C4-2B (cell line): ENCODE data around the gene ARHGAP18.

ENCODE experiments used
- ZFX ChIP-seq: fragments of 450-650 bp; IDR thresholded peaks from 2 replicates; pipeline ENCODE4 v1.6.1; 2017
- TF ChIP-seq, protein P1 (sequence below): fragments of 450-650 bp; conservative IDR thresholded peaks from 2 replicates; pipeline ENCODE4 v1.5.1; 2017; ENCODE audit warnings: mild to moderate bottlenecking

DNA sequence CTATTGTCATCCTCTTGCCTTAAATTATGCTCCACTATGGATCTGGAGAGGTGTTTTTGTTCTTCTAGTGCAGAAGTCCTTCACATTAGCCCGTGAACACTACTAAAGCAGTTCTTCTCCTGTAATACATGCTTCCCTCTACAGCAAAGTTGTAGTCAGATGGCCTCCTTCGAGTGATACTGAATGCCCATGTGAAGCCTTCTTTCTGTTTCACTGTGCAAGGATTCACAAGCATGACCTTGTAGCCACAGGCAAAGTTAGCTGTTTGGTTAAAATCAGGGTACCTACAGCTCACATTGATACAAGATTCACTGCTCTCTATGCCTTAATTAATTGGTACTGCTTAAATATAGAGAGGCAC is 47.6 kb downstream of the ARHGAP18 start:
- TF ChIP-seq, protein P1, sequence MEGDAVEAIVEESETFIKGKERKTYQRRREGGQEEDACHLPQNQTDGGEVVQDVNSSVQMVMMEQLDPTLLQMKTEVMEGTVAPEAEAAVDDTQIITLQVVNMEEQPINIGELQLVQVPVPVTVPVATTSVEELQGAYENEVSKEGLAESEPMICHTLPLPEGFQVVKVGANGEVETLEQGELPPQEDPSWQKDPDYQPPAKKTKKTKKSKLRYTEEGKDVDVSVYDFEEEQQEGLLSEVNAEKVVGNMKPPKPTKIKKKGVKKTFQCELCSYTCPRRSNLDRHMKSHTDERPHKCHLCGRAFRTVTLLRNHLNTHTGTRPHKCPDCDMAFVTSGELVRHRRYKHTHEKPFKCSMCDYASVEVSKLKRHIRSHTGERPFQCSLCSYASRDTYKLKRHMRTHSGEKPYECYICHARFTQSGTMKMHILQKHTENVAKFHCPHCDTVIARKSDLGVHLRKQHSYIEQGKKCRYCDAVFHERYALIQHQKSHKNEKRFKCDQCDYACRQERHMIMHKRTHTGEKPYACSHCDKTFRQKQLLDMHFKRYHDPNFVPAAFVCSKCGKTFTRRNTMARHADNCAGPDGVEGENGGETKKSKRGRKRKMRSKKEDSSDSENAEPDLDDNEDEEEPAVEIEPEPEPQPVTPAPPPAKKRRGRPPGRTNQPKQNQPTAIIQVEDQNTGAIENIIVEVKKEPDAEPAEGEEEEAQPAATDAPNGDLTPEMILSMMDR: no peak
- TF ChIP-seq ZFX: no peak
